Measurements from ENCODE around the gene XRCC3.

Gene XRCC3

DNA sequence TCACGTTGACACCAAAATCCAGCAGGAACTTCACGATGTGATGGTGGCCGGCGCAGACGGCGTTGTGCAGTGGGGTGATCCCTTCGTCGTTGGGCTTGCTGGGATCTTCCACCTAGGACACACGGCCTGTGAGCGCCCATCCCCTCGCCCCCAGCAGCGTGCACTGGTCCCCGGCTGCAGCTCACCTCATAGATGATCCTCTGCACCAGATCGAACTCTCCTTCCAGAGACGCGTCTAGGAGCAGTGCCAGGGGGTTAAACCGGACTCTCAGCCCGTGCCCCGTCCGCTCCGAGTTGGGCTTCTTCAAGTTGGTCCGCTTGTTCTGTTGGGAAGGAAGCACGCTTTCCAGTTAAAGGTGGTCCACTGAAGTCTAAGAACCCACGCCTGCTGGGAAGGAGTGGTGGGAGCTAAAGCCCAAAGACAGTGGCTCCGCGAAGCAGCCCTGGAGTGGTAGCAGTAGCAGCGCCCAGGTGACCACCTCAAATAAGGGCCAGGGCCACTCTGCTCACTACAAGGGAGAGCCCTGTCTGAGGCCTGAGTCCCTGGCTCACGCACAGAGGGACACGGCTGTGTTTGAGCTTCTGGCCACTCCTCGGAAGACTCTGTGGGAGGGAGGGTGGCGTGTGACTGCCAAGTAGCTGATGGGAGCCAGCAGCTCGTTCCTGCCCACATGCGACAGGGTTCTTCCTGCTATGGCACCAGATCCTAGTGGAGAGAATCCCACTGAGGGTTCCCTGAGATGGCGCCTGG lies 23.6 kb upstream of the XRCC3 start:
- no peak for DNase-seq (ENCODE audit: low read depth)

DNA sequence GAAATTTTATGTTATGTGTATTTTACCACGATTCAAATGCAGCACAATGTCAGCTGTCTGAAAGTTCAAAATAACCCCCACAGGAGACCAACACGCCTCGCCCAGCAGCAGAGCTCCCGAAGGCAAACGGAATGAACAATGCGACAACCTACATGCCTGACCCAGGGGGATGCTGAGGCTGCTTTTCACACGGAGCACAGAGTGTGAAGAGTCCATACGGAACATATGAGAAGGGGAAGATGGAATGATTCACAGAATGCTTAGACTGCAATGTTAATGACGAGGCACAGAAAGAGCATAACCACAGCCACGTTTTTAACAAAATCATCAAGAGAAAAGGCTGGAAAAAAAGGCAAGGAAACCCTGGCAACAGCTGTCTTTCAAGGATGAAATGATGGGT lies 22.9 kb upstream of the XRCC3 start:
- DNase-seq (ENCODE audit: low read depth), result no peak

DNA sequence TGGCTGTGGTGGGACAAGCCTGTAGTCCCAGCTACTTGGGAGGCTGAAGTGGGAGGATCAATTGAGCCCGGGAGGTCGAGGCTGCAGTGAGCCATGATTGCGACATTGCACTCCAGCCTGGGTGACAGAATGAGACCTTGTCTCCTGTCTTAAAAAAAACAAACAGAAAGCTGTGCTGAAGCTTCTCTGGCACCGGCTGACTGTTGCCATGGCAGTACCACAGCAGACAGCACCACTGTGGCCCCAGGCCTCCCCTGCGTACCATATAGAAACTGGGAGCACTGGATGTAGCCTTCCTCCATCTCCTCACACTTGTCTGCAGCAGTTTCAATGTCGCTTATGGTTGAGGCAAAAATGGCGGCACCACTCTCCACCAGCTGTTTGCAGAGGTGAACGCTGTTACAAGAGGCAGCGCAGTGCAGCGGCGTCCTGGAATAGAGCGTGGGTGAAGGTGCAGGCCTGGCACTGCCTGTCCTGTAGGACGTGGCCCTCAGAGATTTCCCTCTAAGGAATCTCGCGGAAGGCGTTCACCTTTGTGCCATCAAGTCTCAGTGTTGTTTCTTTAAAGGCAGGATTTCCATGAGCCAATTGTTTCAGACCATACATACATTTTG lies 22.3 kb upstream of the XRCC3 start:
- DNase-seq (ENCODE audit: low read depth), result no peak

DNA sequence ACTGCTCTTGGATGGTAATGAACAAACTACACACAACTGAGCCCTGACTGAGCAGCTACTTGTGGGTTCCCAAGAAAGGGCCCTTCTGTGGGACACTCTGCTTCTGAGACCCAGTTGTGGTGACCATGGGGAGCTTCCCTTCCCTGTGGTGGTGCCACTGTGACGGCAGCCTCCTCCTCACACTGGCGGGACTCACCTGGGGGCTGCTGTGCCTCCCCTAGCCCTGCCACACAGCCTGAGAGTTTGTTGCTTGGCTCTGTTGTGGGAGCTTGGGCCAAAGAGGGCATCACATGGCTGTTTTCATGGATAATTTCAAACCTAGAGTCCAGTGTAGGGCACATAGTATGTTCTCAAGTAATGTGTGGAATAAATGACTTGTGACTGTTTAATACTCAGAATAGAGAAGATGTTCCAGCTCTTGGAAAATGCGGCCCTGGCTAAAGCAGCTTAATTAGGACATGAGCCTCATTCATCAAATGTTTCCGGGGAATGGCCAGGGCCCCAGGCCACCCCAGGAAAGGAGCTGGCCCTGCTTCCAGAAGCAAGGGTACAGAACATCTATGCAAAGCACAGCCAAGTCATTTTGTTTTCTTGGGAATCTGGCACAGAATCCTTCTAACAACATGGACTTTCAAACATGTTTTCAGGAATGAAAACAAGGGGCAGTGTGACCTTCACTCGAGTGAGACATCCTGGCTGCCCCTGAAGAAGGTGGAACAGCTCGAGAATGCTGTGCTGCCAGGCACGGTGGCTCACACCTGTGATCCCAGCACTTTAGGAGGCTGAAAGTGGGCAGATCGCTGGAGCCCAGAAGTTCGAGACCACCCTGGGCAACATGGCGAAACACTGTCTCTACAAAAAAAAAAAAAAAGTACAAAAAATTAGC lies 21.5 kb upstream of the XRCC3 start:
- DNase-seq (ENCODE audit: low read depth), result no peak

DNA sequence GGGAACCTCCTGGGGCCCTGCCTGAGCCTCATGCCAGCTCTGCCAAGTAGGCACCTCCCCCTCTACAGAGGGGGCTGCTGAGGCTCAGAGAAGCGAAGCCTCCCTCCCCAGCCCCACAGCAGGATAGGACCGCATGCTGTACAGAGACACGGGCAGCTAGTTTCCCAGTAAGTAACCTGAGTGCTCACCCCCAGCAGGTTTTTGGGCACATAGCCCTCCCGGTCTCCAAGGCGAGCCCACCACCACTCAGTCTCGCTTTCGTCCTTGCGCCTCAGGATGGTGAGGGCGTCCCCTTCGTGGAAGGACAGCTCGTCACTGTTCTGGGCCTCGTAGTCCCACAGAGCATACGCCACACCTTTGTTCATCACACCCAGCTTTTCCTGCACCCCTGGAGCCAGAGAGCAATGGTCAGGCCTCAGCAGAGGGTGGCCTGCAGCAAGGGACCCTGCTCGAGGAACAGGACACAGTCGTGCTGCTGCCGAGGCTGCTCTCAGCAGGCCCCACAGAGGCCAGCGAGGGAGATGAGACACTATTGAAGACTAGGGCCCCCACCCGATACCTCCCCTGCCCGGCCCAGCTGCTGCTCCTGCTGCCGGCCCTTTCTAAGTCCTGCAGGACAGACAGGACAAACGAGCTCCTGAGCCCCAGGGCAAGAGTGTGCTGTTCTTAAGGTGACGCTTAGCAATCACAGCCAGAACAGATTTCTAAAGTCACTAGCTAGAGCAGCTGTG lies 20.7 kb upstream of the XRCC3 start:
- no peak for DNase-seq (ENCODE audit: low read depth)

DNA sequence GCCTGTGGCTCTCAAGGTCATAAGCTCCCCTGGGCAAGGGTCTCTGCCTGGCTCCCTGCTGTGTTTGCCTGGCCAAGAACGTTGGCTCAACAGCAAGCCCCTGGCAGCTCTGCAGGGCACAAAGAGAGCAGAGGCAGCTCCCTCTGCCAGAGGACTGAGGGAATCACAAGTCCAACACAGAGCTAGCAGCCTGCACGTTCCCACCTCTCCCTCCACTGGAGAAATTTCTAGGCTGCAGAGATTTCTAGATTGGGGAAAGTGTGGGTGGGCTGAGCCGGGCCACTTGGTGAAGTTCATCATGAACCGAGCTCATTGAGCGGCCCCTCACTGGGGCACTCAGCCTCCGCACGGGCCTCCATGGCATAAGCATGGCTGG lies 20.2 kb upstream of the XRCC3 start:
- DNase-seq (ENCODE audit: low read depth), result no peak

DNA sequence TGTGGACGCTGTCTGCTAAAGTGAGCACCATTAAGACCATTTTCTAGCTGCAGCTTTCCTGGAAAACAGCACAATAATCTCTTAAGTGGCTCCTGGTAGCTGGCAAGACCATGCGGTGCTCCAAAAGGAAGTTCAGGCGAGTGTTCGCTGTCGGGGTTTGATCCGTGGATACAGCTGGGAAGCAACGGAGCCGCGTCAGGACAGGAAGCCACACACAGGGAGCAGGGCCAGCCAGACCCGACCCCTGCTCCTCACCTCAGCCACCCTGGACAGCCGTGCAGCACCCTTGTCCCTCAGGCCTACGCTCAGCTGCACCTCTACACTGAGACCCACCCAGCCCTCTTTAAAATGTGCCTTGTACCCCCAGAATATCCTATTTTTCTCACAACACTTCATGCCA lies 19.8 kb upstream of the XRCC3 start:
- no peak for DNase-seq (ENCODE audit: low read depth)

DNA sequence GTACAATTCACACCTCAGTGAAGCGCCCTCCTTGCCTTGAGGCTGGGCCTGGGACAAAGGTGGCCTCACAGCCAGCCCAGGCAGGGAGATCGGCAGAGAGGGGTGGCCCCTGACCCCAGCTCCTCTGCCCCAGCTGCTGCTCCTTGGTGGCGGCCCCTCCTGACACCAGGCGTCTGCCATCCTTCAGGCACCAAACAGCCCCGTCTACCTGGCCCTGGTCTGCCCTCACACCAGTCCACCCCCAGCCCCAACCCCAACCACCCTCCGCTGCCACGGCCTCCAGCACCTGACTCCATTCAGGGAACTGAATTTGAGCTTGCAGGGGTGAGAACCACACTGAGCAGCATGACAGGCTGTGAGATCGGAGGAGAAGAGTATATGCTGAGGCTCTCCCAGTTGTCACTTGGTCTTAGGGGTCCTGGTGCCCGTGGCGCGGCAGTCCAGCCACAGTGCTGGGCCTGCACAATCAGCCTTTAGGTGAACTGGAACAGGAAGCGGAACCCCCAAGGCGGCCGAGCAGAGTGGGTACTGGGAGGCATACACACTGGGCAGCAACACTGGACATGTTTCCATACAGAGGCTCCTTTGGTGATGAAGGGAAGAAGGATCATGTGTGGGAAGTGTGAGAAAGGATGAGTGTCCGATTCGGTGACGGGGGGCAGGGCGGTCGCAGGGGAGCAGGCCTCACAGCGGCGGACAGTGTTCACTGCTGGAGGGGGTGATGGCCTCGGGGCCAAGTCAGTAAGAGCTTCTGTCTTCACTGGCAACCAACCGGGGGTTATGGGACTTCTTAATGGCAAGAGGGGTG lies 19.0 kb upstream of the XRCC3 start:
- no peak for DNase-seq (ENCODE audit: low read depth)

DNA sequence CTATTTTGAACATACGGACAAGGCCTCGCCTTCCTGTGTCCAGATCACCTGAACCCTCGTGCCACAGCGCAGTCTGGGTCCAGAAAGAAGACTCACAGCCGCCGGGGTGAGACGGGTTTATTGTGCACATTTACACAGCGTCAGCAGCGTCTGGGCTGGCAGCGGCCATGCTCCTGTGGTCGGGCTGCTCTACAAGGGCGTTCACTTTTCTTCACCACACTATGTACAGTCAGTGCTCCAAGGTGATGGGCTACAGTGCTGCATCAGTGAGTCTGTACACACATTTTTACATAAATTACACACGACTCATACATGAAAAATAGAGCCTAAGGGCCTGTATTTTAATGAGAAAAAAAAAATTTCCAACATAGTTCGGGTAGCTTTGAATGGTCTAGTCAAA lies 18.4 kb upstream of the XRCC3 start:
- DNase-seq (ENCODE audit: low read depth), result no peak

DNA sequence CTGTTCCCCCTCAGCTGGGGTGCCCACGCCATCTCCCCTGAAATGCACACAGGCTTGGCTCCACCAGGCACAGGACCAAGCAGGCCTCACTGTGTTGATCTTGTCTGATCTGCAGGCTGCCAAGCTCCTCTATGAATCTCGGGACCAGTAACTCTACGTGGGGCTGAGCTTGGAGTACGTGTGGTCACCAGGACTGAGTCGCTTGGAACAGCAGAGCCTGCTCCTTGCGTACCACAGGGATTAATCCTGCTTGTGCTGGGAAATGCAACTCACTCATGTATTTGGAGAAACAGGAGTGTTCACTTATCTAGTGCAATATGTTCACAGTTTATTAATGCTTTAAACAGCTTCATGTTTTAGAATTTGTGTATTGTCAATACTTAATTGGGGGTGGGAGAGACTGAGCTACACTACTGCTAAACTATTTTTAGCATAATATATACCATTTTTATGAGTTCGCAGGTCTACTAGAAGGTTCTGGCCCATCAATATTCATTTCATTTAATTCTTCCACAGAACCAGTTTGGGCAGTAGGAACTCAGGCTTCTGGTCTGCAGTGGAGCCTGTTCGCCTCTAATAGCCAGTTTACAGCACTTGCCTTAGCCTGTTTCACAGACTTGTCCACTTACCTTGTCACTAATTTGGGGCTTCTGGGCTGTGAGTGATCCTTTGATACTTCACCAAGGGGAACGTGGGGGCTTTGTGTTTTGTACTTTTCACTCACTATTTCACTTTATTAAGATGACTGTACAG lies 17.8 kb upstream of the XRCC3 start:
- no peak for DNase-seq (ENCODE audit: low read depth)

DNA sequence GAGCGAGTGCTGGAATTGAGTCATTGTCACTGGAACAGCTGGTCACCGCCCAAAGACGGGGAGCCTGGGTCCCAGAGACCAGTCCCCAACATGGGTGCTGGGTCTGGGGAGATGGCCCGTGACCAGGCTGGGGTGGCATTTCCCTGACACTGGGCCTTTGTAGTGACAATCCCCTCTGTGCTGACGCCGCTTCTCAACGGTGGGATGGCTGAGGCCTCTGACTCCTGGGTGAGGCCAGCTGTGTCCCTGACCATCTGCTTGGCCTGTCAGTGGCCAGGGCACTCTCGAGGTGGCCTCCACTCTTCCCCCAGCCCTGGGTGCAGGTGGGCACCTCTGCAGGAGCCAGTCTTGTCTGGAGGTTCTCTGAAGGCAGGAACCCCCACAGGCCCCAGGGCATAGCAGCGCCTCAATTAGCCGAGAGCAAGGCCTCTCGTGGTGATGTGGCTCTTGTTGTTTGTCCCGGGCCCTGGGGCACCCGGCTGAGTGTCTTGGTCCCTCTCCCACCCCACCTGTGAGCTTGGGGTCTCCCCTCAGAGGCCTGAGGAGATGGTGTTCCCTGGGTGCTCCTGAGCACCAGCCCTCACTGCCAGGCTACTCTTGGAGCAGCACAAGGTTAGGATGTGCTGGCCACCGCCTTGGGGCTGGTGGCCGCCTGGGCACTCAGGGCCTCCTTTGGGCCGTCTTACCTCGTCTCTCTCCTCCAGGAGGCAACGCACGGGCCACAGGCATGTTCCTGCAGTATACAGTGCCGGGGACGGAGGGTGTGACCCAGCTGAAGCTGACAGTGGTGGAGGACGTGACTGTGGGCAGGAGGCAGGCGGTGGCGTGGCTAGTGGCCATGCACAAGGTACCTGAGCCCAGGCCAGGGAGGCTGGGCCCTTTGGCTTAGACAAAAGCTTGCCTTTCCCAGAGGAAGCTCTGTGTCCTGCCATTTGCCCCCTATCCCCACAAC lies 16.9 kb upstream of the XRCC3 start:
- no peak for DNase-seq (ENCODE audit: low read depth)

DNA sequence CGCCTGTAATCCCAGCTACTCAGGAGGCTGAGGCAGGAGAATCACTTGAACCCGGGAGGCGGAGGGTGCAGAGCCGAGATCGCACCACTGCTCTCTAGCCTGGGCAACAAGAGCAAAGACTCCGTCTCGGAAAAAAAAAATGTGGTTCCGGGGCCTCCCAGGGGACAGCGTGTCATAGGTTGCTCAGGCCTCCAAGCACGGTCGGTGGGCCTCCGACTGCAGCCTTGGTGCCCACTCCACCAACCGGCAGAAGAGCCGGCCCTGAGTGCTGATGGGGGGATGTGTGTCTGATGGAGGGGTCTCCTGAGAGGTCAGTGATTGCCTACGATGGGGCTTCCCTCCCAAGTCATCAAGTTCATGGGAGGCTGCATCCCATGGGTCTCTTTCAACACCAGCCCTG lies 16.2 kb upstream of the XRCC3 start:
- no peak for DNase-seq (ENCODE audit: low read depth)

DNA sequence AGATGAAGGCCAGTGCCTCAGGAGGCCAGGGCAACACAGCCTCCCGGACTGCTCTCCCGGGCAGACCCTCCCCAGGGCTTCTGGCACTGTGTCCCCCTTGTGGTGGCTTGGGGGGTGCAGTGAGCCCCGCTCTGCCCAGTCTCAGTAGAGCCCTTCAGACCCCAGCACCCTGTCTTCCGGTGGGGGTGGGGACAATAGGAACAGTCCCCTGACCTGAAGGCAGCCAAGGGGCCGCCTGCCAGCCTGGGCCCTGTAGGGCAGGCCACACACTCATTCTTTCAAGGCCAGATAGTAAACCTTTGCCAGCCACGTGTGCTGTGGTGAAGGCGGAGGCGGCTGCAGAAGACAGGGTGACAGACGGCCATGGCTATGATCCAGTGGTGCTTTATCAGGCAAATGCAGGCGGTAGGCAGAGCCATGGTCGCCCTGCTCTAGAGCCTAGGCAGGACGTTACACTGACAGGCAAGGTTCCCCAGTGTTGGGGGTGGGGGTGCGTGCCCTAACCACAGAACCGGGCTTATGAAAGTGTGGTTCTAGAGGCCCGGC lies 15.3 kb upstream of the XRCC3 start:
- DNase-seq (ENCODE audit: low read depth), result no peak

DNA sequence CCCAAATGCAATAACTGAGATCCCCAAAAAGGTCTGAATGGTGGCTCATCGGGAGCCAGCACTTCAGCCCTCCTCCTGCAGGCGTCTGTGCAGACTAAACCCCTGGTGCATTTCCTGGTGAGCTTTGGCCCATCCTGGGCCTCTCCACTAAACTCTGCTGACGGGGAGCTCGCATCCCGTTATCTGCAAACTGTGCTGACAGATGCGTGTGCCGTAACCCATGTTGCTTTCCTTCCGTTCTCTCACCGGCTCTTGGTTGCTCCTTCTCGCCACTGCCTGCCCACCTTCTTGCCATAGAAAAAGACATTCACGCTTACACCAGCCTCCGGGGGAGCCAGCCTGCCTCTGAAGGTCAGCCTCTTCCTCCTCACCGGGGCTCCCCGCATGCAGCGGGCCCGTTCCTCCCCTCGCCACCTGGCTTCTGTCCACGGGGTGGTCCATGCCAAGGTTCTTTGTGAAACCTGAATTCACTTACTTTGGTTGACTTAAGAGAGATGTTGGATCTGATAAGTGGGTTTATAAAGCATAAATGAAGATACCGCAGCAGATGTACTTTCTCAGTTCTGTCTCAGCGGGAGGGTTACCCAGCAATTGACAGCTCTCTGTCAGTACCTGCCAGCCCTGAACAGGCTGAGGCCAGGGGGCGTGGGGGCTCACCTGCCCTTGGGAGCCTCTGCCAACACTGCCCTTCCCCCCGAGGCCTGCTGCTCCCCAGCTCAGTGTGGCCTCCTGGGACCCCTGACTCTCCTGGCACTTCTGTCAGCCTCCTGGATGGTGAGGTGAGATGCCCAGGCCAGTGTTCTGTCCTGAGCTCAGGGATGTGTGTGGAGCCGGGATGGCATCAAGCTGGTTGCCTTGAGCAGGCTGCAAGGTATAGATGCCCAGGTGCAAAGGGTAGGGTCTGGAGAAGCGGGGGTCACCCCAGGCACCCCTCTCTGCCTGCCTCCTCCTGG lies 14.5 kb upstream of the XRCC3 start:
- DNase-seq (ENCODE audit: low read depth), result no peak

DNA sequence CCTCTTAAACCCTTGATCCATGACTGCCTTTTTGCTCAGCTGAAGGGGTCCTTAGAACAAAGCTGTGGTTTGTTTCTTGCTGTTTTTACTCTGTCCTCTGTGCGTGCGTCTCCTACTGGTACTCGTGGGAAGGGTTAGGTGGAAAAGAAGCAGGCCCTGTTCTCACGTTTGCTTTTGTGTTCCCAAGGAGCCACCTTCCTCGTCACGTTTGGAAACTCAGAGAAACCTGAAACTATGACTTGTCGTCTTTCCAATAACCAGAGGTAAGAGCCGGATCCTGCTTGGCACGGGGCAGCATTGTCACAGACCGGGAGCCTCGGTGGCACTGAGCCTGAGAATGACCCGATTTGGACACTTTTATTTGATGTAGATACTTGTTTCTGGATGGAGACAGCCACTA lies 13.5 kb upstream of the XRCC3 start:
- DNase-seq (ENCODE audit: low read depth), result no peak

DNA sequence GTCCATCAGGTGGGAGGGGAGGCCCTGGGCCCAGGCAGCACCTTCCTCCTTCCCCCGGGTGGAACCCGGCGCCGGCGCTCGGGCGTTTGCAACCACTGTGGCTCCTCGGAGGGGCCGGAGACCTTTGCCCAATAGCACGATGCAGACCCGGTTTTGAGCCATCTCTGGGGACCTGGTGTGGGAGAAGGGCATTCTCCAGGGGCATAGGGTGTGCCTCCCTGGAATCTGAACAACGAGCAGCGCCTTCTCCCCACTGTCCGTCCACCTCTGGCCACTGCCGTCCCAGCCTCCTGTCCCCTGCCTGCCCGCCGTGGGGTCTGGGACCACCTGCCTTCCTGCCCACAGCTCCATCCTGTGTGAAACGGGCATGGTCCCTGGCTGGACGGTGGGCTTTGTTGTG lies 12.9 kb upstream of the XRCC3 start:
- DNase-seq (ENCODE audit: low read depth), result no peak

DNA sequence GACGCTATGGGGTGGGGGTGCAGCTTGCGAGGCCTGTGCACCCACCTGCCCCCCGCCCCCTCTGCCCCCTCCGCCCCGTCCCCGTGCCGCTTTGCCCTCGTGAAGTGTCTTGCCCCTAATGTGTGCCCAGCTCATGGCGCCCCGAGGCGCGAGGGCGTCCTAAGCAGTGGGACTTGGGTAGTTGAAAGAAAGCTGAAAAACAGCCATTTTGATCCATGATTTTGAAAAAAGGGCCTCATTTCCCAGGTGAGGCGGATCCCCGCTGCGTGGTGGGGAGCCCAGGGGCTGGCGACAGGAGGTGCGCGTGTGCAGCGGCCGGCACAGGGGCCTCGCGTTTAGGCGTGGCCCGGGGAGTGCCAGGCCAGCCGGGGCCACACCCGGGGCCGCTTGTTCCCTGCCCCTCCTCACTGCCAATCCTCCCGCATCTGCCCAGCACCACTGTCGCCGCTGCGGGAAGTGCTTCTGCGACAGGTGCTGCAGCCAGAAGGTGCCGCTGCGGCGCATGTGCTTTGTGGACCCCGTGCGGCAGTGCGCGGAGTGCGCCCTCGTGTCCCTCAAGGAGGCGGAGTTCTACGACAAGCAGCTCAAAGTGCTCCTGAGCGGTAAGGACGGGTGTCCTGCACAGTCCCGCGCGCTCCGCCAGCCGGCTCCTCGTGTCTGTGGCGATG lies 12.2 kb upstream of the XRCC3 start:
- no peak for DNase-seq (ENCODE audit: low read depth)

DNA sequence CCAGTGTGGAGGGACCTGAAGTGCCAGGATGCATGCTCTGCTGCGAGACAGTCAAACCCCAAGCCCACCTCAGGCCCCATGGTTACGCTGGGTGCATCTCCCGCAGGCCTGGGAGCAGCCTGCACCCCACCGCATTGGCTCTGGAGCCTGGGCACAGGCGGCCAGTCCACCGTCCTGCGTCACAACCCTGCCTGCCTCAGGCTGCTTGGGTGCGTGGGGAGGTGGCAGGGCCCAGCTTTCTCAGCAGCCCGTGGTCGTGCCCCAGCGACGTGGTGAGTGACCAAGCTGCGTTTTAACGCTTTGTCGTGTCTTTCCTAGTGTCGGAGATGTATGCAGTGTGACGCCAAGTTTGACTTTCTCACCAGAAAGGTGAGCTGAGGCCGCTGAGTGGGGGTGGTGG lies 11.2 kb upstream of the XRCC3 start:
- DNase-seq (ENCODE audit: low read depth), result no peak

Measured in fibroblast of gingiva (primary cell).